ENCODE measurements around the gene CDYL. TPM values are rescaled to one million over a fixed set of nuclear protein-coding genes. Genes with fewer than 3 reads are reported as not detected.

The CDYL gene
- total RNA-seq, 1 experiment from 2014 or later, result 38.4 TPM

DNA sequence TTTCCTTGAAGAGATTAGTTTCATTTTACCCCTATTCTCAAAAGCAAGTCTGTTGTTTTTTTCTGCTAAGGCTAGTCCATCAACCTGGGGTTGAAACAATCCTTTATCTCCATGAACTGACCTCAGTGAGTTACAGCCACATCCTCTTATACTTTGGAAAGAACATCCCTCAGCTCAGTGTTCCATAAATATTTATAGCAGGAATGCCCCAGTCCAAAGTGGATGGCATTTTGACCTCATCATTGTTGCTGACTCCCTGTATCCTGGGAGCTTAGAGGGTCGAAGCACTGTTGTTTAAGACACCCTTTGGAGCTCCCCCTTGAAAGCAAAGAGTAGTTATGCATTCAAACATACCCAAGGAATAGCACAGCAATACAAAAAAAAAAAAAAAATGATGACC lies 16.2 kb upstream of the CDYL start:
- H2AFZ ChIP-seq (ENCODE audit: low read length), result no peak overlapping the region
- H3K9me2 ChIP-seq (replicated peaks; ENCODE audit: low read length), result no peaks in the 10 kb centered on the region
- POLR2A ChIA-PET (ENCODE audit: unreplicated experiment), result no interaction called here
- H3K27me3 ChIP-seq (ENCODE audit: low read length), result no peaks in the 10 kb centered on the region
- H3F3A ChIP-seq (ENCODE audit: low read length, unreplicated experiment), result no peaks in the 10 kb centered on the region
- no peaks in the 10 kb centered on the region for H4K20me1 ChIP-seq (ENCODE audit: low read length)
- H3K9ac ChIP-seq (ENCODE audit: low read length), result no peak overlapping the region
- no peaks in the 10 kb centered on the region for H3K79me2 ChIP-seq (ENCODE audit: low read length)
- H3K9me3 ChIP-seq (ENCODE audit: low read length), result 0 out of 2 replicates have a peak, but pooled peaks cover 5% of the 10 kb centered on the region
- TF ChIP-seq EZH2phosphoT487 (IDR thresholded peaks at IDR 0.05; ENCODE audit: borderline replicate concordance, low read length) (no peak), EZH2 (IDR thresholded peaks at IDR 0.05; ENCODE audit: low read length, unreplicated experiment) (no peak)
- TF ChIP-seq, protein P1, sequence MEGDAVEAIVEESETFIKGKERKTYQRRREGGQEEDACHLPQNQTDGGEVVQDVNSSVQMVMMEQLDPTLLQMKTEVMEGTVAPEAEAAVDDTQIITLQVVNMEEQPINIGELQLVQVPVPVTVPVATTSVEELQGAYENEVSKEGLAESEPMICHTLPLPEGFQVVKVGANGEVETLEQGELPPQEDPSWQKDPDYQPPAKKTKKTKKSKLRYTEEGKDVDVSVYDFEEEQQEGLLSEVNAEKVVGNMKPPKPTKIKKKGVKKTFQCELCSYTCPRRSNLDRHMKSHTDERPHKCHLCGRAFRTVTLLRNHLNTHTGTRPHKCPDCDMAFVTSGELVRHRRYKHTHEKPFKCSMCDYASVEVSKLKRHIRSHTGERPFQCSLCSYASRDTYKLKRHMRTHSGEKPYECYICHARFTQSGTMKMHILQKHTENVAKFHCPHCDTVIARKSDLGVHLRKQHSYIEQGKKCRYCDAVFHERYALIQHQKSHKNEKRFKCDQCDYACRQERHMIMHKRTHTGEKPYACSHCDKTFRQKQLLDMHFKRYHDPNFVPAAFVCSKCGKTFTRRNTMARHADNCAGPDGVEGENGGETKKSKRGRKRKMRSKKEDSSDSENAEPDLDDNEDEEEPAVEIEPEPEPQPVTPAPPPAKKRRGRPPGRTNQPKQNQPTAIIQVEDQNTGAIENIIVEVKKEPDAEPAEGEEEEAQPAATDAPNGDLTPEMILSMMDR (conservative IDR thresholded peaks at IDR 0.05; ENCODE audit: low read depth, low read length), result no peak
- intact Hi-C loops (cut with micrococcal nuclease), result no loop called here
- no peak for ATAC-seq
- no peaks in the 10 kb centered on the region for H3K36me3 ChIP-seq (ENCODE audit: low read depth, low read length)
- no peak overlapping the region for H3K27ac ChIP-seq (ENCODE audit: low read length)
- peaks cover 7% of the 10 kb centered on the region; the same call in 1 of the 2 replicates for H3K4me1 ChIP-seq (ENCODE audit: insufficient read depth, low read length)
- H3K4me2 ChIP-seq (ENCODE audit: low read length), result no peak overlapping the region
- DNase-seq, result no peak
- H3K4me3 ChIP-seq (ENCODE audit: low read length), result no peak overlapping the region
- no TSS peak for BruUV-seq (replicated peaks)
- CTCF ChIA-PET, result interaction anchor here (0.6 kb wide), 1 partner anchor 293 kb away, joined by 3 read pairs; no protein-coding TSS in a partner anchor

DNA sequence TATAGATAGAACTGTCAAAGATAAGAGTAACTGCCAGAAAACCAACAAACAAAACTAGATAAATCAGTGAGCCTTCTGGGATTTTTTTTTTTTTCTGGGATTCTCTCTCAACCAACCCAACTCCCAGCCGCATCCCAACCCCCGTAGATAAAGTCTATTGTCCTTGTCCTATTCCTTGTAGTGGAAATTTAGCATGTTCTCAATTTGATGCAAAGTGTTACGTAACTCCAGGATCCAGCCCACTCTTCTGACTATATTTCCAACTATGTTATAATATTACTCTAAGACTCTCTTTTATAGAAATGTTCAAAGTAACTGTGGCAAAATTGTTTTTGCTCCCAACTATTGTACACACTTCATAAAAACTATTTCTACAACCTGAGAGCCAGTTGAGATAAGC lies 15.4 kb upstream of the CDYL start:
- DNase-seq (no peak), ATAC-seq (no peak)
- no peaks in the 10 kb centered on the region for H3K27me3 ChIP-seq (ENCODE audit: low read length)
- no peaks in the 10 kb centered on the region for H3K36me3 ChIP-seq (ENCODE audit: low read depth, low read length)
- no peaks in the 10 kb centered on the region for H3K79me2 ChIP-seq (ENCODE audit: low read length)
- peaks cover 7% of the 10 kb centered on the region; the same call in 1 of the 2 replicates for H3K4me1 ChIP-seq (ENCODE audit: insufficient read depth, low read length)
- BruUV-seq (replicated peaks), result no TSS peak
- intact Hi-C loops (cut with micrococcal nuclease), result no loop called here
- POLR2A ChIA-PET (ENCODE audit: unreplicated experiment), result no interaction called here
- no peaks in the 10 kb centered on the region for H4K20me1 ChIP-seq (ENCODE audit: low read length)
- H2AFZ ChIP-seq (ENCODE audit: low read length), result no peak overlapping the region
- 0 out of 2 replicates have a peak, but pooled peaks cover 5% of the 10 kb centered on the region for H3K9me3 ChIP-seq (ENCODE audit: low read length)
- CTCF ChIA-PET, result no interaction called here
- TF ChIP-seq EZH2phosphoT487 (IDR thresholded peaks at IDR 0.05; ENCODE audit: borderline replicate concordance, low read length) (no peak), EZH2 (IDR thresholded peaks at IDR 0.05; ENCODE audit: low read length, unreplicated experiment) (no peak)
- TF ChIP-seq, protein P1 (conservative IDR thresholded peaks at IDR 0.05; ENCODE audit: low read depth, low read length), result no peak
- H3K27ac ChIP-seq (ENCODE audit: low read length), result no peak overlapping the region
- no peaks in the 10 kb centered on the region for H3F3A ChIP-seq (ENCODE audit: low read length, unreplicated experiment)
- H3K9me2 ChIP-seq (replicated peaks; ENCODE audit: low read length), result no peaks in the 10 kb centered on the region
- H3K9ac ChIP-seq (ENCODE audit: low read length), result no peak overlapping the region
- no peak overlapping the region for H3K4me3 ChIP-seq (ENCODE audit: low read length)
- H3K4me2 ChIP-seq (ENCODE audit: low read length), result no peak overlapping the region

GRCh38 chr6:4762294-4762693 lies 13.9 kb upstream of the CDYL start:
- ATAC-seq, result no peak
- H3K27ac ChIP-seq (ENCODE audit: low read length), result no peak overlapping the region
- intact Hi-C loops (cut with micrococcal nuclease), result no loop called here
- no peak overlapping the region for H3K4me3 ChIP-seq (ENCODE audit: low read length)
- H4K20me1 ChIP-seq (ENCODE audit: low read length), result no peaks in the 10 kb centered on the region
- no peaks in the 10 kb centered on the region for H3K27me3 ChIP-seq (ENCODE audit: low read length)
- no TSS peak for BruUV-seq (replicated peaks)
- CTCF ChIA-PET, result no interaction called here
- H3K9me3 ChIP-seq (ENCODE audit: low read length), result 0 out of 2 replicates have a peak, but pooled peaks cover 5% of the 10 kb centered on the region
- POLR2A ChIA-PET (ENCODE audit: unreplicated experiment), result no interaction called here
- H3K4me1 ChIP-seq (ENCODE audit: insufficient read depth, low read length), result no peaks in the 10 kb centered on the region
- TF ChIP-seq, protein P1 (conservative IDR thresholded peaks at IDR 0.05; ENCODE audit: low read depth, low read length), result no peak
- no peak for TF ChIP-seq EZH2phosphoT487 (IDR thresholded peaks at IDR 0.05; ENCODE audit: borderline replicate concordance, low read length)
- no peak for TF ChIP-seq EZH2 (IDR thresholded peaks at IDR 0.05; ENCODE audit: low read length, unreplicated experiment)
- no peaks in the 10 kb centered on the region for H3F3A ChIP-seq (ENCODE audit: low read length, unreplicated experiment)
- H3K36me3 ChIP-seq (ENCODE audit: low read depth, low read length), result no peaks in the 10 kb centered on the region
- DNase-seq, result no peak
- H3K9ac ChIP-seq (ENCODE audit: low read length), result no peak overlapping the region
- H3K79me2 ChIP-seq (ENCODE audit: low read length), result no peaks in the 10 kb centered on the region
- no peaks in the 10 kb centered on the region for H3K9me2 ChIP-seq (replicated peaks; ENCODE audit: low read length)
- H3K4me2 ChIP-seq (ENCODE audit: low read length), result no peak overlapping the region
- H2AFZ ChIP-seq (ENCODE audit: low read length), result no peak overlapping the region

Data from PC-3 (cell line).